8988T (cell line): Measurements from ENCODE around the gene RALB.

Experiments used
- DNase-seq: peaks from one replicate; pipeline ENCODE4 v3.0.0; 2011

Gene RALB, protein sequence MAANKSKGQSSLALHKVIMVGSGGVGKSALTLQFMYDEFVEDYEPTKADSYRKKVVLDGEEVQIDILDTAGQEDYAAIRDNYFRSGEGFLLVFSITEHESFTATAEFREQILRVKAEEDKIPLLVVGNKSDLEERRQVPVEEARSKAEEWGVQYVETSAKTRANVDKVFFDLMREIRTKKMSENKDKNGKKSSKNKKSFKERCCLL

GRCh38 chr2:120252225-120253020 lies at the start of gene RALB:
Gene RALB, plus strand, starts transcription at chr2:120252852. Its CDS starts 25,813 bp downstream, at chr2:120278665.
- peak; percentile 97 for DNase-seq

DNA sequence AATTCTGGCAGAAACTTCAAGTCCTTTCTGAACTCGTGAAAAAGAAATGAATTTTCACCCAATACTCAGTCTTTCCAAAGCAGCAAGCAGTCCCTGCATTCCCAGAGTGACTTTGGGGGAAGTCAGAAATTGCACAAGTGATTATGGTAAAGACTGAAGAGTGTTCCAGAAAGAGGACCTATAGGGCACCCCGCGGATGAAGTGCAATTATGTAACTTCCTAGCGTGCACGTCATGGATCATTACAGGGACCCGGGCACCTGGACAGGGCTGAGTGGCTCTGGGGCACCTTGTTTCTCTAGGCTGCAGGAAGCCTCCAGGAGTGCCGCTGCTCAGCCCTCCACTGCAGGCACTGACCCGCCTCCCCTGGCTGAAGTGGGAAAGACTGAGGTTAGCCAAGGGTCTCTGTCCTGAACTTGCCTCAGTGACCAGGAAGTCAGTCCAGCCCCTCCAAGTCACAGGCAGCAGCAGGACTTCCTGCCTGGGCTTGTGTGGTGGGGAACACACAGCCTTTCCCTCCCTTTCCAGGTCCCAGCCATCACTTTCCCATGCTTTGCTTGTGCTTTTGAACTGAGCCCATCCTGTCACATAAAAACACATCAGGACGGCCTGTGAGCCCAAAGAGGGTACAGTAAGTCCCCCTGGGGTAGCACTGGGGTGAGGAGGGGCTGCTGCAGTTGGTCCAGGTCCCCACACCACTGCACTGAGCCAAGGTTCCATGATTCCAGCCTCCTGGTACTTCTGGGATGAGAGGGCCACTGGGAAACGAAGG lies 49.2 kb upstream of the RALB start:
- DNase-seq: no peak

DNA sequence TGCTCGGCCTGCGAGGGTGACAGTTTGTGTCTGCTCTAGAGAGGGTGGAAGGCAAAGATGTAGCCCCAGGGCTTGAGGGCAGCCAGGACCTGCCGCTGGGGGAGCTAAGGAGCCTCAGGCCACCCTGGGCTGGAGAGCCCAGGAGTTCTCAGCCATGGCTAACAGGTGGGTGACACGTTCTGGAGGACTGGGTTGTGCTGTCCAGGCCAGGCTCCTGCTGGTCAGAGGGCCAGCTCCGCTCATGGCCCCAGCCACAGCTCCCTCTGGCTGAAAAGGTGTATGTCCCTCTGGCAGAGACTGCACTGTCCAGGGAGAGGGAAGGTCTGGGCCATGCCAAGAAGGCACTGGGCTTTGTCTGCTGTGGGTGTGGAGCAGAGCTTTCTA lies 48.6 kb upstream of the RALB start:
- DNase-seq: no peak

DNA sequence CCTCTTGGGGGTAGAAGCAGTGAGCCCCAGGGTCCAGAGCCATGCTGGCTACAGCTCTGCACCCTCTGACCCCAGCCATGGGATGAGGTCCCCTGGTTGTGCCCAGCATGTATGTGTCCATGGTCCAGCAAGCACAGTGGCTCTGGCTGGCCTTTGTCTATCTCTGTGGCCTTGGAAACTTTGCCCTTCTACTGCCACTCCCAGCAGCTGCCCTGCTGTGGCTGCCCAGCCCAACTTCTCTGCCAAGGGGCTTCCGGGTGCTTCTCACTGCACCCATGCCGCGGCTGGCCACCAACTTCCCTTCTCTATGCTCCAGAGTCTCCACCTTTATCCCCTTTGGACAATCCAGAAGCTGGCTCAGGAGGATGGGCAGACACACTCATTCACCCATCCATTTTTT lies 48.2 kb upstream of the RALB start:
- no peak for DNase-seq

GRCh38 chr2:120204945-120205670 lies 47.5 kb upstream of the RALB start:
- DNase-seq: no peak

GRCh38 chr2:120206022-120206581 lies 46.5 kb upstream of the RALB start:
- no peak for DNase-seq

DNA sequence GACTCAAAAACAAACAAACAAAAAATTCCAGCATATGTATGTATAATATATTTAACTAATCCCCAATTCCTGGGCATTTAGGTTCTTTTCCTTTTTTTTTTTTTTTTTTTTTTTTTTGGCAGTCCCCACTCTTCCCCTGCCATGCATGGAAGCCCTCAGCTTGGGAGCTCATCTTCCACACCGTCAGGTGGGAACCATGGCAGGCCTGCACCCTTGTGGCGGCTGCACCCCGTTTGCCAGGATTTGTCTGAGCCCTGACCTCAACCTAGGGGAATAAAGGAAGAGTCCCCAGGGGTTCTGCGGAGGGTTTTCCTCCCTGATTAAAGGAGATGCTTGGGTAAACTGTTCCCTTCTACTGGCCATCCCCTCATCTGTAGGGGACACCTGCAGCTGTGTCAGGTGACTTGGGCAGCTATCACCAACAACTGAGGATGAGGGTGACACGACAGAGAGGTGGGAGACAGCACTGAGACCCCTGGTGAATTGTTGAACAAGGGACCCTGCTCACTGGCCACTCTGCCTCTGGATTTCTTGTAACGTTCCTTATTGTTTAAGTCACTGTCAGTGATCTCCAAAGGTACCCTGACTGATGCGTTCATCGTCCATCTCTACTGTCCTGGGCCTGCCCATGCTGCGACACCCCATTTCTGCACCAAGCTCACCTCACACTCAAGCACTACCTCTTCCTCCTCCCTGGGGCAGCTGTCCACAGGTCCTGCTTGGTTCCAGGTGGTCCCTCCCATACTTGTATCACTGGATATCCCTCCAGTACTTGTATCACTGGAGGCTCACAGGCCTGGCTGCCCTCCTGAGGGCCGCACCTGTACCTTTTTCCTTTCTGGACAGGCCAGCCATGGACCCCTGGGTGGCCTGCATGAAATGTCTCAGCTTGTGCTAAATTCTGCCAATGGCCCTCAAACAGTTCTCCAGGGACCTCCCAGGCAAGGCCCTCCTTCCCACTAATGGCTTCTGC lies 44.0 kb upstream of the RALB start:
- DNase-seq: no peak

- DNase-seq: no peak
Observed at GRCh38 chr2:120209427-120210269, 43.0 kb upstream of the RALB start.

DNA sequence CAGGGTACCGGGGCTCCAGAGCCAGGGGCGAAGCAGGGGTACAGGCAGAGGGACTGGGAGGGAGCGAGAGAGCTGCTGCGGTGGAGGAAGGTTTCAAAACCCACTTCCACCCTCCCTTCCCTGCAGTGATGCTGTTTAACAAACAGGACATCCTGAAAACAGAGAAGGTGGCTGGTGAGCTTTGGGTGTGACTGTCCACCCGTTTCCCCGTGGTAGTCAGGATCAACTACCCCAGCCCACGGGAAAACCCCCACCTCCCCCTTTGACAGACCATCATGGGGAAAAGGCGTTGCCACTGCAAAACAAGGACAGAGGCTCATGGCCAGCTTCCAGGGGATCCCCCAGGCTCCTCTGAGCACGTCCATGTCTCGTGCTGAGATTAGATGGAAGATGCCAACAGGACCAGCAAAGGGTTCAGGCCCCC lies 42.4 kb upstream of the RALB start:
- DNase-seq: no peak

DNA sequence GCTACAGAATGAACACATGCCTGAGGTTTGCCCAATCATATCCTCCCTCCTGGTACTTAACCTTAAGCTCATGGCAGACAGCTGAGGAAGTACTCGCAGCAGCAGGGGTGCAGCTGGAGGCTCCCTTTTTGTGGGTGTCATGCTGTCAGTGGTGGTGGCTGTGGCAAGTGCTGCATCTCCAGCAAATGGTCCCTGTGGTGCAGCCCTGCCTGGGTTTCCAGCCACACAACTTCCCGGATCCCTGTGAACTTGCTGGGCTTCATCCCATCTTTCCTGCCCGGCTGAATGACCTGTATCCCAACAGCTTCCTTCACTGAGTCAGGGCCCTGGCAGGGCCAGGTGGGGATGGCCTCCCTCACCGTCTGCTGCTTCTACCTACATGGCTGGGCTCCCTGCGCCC lies 34.5 kb upstream of the RALB start:
- DNase-seq: no peak

DNA sequence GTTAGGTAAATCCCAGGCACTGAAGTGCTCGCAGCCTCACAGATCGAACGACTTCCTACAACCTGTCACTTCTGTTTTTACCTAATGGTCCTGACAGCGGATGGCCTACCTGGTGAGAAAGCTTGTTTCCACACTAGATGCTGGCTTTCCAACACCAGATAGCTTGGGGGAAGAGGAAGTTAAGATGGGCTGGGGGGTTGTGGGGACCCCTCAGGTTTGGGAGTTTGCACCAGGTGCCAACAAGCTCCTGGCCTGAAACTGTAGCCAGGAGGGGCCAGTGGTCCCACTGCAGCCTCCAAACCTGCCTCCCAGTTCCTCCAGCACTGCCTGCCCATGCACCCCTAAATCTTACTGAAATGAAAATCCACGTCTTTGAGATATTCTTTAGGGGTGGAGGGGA lies 33.4 kb upstream of the RALB start:
- DNase-seq: no peak

DNA sequence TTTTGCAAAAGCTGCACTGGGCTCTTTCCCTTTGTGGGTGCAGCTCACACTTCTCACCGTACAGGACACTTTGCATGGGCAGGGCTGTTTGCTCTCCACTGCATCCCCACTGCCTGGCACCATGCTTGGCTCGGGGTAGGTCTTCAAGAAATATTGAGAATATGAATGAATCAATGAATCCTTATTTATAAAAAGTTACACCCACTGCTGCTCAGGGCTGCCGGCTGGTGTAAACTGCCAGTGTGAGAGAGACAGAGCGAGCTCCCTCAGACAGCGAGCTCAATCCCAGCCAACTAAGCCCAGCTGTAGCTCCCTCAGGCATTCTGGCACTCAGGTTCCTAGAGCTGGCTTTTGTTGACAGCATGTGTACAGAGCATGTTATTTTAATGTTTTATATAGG lies 32.9 kb upstream of the RALB start:
- DNase-seq: no peak

DNA sequence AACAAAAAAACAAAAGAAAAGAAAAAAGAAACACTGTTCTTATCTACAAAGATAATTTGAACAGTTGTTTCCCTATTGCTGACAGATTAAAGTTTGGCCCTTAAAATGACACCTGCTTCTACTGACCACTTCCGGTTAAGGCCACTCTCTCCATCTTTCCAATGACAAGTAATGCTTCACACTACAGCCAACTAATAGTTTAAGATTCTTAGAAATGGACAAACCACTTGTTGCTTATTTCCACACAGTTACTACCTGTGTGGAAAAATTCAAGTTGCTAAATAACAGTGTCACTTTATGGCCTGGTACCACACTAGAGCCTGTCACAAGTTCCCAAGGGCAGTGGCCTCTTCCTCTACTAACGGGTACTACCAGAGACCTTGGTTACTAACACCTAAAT lies 31.9 kb upstream of the RALB start:
- DNase-seq: no peak

DNA sequence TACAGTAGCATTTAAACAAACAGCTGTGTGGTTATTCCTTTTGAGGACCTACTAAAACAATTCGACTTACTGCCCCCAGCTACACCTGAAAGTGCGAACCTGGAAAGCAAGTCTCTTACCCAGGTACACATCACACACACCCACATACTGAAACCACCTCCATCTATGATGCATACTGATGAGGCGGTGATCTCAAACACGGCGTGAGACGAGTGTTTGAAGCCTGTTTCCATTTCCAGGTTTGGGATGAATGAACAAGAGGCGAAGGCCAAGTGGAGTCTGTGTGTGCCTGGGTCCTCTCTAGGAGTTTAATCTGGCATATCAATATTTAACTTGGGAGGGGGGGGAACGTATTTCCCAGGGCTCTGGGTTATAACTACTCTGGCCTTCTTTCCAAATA lies 31.0 kb upstream of the RALB start:
- no peak for DNase-seq

DNA sequence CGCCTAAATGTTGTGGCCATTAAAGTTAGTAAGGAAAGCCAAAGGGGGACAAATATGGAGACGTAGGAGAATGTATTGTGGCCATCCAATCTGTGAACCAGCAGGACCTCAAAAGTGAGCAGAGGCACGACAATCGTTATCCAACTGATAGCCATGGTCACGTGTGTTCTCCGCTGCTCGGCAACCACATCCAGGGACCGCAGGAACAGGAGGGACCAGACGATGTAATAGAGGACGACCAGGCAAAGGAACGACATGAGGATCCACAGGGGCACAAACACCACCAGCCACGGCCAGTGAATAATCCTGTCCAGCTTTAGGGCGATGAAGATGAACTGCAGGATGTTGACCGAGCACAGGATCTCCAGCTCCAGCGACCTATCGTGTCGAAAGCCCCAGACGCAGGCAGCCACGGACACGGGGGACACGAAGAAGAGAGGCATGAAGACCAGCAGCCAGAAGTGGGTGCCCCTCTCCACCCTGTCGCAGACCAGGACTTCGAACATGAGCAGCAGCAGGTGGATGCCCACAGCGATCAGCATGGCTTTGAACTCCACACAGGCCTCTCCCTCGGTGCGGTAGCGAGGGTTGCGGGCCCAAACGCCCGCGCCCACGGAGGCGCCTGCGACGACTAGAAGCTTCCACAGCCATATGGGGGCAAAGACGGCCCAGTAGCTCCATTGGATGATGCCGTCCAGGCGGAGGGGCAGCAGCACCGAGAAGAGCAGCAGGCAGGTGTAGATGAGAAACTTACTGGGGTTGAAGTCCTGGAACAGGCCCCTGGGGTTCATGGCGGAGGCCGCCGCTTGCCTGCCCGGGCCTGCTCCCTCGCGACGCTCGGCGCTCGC lies 30.2 kb upstream of the RALB start:
- DNase-seq: no peak

DNA sequence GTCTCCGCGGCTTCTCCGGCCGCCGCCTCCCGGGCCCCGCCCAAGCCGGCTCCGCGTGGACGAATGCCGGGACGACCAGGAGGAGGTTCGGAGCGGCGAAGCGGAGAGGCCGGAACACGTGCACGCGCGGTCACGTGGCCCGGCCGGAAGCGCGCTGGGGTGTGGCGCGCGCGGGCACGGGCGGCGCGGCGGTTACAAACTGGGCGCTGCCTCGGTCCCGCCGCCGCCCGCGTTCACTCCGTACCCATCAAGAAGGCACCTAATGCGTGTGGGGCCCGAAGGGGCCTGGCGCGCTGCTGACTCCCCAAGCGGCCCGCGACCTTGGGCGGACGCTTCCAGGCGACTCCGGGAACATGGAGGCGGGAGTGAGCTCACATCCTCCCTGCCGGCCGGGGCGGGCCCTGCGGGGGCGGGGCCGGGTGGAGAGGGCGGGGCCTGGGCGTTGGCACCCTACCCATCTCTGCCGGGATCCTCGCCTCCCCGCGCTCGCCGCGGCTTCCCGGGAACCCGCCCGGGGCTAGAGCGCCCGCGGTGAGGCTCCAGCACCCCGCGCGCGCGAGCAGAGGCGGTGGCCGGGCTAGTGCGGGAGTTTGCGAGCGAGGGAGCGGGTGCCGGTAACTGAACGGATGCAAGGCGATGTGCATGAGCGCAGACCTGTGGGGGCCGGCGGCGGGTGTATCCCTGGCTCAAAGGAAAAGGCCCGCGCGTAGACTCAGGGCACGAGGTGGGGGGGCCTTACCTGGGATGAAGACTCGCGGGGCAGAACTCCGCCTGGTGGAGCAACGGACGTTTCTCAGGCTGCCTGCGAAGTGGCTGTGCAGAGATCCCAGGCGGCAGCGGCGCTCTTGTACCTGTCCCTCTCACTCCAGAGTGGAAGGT lies 29.4 kb upstream of the RALB start, which contains the start of gene TMEM185B:
Gene TMEM185B, minus strand, starts transcription at position 367 of the 879 bp plus-strand sequence. CDS start 424 bp downstream, outside the sequence.
- peak; percentile 95 for DNase-seq

DNA sequence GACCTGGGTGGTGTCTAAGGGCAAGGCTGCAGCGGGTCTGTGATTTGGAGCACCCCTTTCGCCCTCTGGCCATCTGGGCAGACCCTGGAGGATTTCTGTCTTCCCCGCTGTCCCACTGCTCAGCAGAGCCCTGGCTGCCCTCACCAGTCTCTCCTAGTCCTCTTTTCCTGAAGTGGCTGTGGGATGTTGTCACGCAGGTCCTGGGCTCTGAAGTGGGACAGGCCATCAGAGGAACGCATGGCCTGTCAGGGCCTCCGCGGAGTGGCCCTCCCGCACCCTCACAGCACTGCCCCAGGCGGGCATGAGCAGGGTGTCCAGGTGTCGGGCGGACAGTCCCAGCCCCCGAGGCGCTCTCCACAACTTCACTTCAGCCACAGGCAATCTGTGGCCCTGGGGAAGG lies 28.4 kb upstream of the RALB start:
- DNase-seq: no peak
